Tracheal epithelial cell (primary cell): ENCODE measurements around the gene ACACA. TPM values are rescaled to one million over a fixed set of nuclear protein-coding genes. Genes with fewer than 3 reads are reported as not detected.

Source experiments
- total RNA-seq: library from RNA; depleted of rRNA; stranded (reverse); fragments of >200 nt; gene quantifications from 2 replicates; pipeline ENCODE4 v1.2.1, GENCODE V29; 2014

The ACACA gene
- 51.8 and 68.6 TPM in 2 replicates for total RNA-seq

GRCh38 chr17:37406635-37407461 is at the start of gene ACACA, which contains the start of gene TADA2A:
Gene ACACA (minus strand): TSS chr17:37406836. CDS start chr17:37406299, 537 bp downstream.
Gene TADA2A (plus strand): TSS chr17:37406886. CDS start chr17:37411366, 4,480 bp downstream.

DNA sequence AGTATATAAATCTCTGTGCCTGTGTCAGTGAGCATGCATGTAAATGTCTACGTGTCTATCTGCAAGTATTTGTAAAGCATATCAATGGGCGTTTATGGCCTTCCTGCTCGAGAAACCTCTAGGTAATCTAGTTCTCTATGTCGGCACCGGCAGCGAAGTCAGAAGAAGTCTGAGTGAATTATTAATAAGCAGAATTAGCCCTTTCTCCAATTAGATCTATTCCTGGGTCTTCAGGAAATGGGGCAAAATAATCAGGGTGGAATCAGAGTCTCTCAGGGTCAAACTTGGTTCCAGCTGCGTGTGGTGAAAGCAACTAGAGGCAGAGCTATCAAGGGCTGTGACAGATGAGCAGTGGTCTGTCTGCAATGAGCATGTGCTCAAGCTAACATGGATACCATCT is 30.9 kb downstream of the ACACA start, which contains the start of gene C17orf78:
Gene C17orf78, plus strand, starts transcription at position 280 of the 400 bp plus-strand sequence. Its CDS starts 108 bp downstream, at position 388.

Other genes starting within 250 kb of the ACACA start
- gene C17orf78, start 30.9 kb downstream of the ACACA start, total RNA-seq = not detected in 2 replicates
- gene TADA2A, start 50 bp upstream of the ACACA start, total RNA-seq = 11.6 and 14.3 TPM in 2 replicates
- 47.7 and 109 TPM in 2 replicates for gene DUSP14, start 83.1 kb upstream of the ACACA start, total RNA-seq
- gene SYNRG, start 202.6 kb upstream of the ACACA start, total RNA-seq = 6.3 and 8.3 TPM in 2 replicates
- 14.3 and 24.6 TPM in 2 replicates for gene DDX52, start 236.6 kb upstream of the ACACA start, total RNA-seq